Measurements from ENCODE around the gene CERK. TPM values are rescaled to one million over a fixed set of nuclear protein-coding genes. Genes with fewer than 3 reads are reported as not detected.

CERK gene
- total RNA-seq, 1 donor from 2014 or later, result 13.0 TPM

DNA sequence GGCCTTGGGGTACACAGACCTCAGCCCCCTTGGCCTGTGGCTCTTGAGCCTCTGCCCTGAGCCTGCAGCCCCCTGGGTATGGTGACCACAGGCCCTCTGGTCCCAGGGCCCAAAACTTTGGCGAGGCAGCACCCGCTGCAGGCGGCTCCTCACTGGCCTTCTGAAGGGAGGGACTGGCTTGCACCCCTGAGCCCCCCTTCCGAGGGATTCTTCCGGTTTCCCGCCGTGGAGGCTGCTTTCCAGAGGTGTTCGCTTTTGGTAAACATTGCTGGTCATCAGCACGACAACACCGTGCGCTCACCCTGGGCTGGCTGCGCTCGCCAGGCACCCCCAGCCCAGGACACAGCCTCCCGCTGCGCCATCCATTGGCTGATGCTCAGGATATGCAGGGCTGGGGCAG lies 75.8 kb downstream of the CERK start:
- DNase-seq (ENCODE audit: low spot score), result no peak

DNA sequence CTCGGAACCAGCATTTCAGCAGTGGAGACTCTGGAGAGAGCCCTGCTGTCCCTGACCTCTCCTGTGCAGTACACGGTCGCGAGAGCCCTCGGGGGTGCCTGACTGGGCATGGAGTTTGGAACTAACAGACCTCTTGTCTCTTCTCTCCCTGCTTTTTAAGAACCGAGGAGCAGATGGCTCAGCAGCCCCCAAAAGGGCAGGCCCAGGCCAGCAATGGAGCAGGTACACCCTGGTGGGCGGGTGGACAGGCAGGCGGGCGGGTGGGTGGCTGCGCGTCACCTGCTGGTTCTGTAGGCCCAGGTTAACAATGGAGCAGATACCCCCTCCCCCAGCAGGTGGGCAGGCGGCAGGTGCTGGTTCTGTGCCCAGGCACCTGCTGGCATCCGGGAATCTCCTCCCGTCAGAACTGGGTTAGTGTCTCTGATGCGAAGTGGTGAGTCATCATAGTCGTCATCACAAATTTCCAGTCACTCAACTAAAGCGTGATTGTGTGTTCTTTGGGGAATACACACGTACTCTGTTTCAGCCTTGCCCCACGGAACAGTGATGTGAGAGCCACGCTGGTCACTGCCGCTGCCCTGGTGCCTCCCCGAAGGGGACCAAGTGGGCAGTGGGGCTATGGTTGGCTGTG lies 76.7 kb downstream of the CERK start:
- no peak for DNase-seq (ENCODE audit: low spot score)

DNA sequence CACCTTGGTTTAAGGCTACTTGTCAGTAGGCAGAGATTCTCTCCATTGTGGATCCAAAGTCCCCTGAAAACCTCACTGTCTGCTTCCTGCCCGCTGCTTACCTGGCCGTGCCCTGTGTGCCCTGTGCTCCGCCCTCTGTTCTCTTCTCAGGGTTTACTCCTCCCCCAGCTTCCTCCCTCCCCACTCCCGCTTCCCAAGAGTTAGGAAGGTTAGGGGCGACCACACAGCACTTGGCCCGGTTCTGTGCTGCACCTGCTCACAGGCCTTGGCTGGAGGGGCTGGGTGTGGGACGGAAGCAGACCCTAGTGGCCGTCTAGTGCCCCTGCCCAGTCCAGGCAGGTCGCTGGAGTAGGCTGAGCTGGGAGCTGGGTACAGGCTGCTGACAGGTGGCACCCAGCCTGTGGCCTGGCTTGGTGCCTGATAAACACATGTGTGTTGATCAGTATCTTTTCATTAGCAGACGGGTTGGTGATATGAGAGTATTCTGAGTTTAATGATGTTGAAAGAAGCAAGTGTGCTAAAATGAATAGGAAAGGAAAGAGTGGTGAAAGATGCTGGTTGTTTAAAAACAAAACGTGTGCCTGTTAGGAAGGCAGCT lies 77.3 kb downstream of the CERK start:
- DNase-seq (ENCODE audit: low spot score), result no peak

DNA sequence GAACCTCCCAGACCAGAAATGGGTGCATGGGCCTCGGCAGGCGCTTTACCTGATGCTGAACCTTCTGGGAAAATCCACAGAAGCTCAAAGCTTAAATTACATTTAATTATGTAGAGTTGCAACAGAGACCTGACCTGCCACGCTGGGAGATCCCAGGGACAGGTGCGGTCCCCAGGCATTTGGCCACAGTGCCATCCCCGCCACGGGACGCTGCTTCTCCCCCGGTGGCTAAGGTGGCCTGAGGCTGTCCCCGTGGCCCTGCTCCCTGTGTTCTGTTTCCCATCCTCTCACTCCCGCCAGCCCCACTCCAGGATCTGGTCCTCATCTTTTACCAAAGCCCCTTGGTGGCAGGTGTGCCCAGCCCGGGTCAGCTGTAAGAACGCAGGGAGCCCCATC lies 78.3 kb downstream of the CERK start:
- no peak for DNase-seq (ENCODE audit: low spot score)

DNA sequence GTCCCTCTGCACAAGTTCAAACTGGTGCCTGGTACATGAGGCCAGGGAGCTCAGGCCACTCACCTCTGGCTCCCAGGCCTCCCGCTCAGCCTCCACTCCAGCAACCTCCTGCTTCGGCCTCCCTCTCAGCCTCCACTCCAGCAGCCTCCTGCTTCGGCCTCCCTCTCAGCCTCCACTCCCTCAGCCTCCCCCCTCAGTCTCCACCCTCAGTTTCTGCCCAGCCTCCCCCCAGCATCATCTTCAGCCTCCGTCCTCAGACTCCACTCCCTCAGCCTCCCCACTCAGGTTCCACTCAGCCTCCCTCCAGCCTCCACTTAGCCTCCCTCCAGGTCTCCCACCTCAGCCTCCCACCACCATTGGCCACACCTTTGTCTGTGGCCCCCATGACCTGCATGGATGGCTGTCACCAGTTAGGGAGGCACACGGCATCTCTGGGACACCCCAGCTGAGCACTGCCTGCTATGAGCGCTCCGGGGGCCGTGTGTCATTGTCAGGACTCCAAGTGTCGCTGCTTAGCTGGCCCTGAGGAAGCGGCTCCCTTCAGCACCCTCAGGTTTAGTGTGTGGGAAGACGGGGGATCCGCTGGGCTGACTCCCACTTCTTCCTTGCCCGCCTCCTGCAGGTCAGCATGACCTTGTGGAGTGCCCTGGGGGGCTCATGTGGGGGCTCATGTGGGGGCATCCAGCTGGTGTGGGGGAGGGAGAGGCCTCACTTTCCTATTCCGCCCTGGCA lies 78.8 kb downstream of the CERK start:
- DNase-seq (ENCODE audit: low spot score), result no peak

DNA sequence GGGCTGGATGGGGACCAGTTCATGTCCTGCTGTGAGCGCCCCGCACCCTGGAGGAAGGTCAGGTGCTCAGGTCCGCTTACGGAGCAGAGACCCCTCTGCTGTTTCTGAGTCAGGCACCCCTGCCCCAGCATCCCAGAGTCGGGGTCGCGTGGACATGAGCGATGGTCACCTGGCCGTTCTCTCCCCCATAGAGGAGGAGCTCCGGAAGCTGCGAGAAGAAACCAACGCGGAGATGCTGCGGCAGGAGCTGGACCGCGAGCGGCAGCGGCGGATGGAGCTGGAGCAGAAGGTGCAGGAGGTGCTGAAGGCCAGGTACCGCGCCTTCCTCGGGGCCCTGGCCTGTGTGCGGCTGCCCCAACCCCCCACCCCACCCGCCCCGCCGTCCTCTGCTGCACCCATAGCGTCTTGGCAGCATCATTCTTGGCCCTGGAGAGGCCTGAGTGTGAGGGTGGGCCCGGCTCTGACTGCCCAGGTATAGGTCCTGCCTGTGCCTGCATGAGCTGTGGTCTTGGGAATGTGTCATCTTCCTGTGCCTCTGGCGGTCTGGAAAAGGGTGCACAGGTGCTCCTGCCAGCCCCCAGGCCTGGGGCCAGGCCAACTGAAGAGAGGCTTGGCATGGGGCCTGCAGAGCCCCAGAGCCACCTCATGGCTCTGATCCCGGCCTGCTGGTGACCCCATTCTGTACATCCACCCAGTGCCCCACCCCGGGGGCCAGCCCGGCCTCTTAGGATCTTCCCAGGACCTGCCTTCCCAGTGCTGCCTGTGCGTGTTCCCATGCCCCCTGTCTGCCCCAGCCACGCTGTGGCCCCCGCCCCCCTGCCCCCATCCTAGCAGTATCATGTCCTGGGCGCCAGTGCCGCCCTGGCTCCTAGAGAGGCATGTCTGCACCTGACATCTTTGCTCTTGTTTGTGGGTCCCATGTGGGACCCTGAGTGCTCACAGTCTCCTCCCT lies 79.8 kb downstream of the CERK start:
- DNase-seq (ENCODE audit: low spot score), result no peak

DNA sequence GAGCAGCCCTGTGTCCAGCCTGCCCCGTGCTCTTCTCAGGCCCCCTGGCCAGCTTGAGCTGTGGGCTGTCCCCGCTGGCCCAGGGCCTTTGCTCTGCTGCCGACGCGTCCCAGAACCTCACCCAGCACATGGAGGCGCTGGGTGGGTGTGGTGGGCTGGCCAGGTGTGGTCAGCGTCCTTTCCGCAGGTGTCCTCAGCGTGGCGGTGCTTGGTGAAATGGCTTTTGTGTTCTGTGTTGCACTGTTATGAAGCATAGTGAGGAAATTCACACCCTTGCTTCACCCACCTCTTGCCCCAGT lies 80.4 kb downstream of the CERK start:
- DNase-seq (ENCODE audit: low spot score), result no peak

DNA sequence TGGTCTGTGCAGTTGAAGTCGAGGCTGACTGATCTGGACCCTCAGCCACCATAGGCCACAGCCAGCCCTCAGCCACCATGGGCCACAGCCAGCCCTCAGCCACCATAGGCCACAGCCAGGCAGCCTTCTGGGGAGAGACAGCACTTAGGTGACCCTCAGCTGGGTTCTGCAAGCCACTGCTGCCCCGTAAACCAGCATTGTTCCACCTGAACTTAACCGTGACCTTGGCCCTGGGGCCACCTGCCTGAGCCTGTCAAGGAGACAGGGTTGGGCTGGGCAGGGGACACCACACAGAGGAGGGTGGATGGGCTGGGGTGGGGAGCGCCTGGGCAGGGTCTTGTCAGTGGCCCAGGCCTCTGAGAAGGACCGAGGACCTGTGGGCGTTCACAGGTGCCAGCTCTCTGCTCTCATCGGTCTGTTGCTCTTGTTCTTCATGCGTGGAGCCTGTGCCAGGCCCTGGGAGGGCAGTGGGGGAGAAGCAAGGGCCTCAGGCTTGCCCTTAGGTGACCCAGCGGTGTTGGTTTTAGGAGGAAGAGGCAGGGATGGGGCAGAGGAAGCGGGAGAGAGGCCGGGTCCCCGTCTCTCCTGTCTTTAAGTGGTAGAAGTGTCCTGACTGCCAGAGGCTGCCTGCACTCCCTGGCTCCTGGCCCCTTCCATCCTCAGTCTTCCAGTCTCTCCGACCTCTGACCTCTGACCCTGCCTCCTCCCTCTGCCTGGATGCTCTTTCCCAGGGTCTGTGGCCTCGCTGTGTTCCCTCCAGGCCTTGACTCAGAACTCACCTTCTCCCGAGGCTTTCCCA lies 81.0 kb downstream of the CERK start:
- no peak for DNase-seq (ENCODE audit: low spot score)

DNA sequence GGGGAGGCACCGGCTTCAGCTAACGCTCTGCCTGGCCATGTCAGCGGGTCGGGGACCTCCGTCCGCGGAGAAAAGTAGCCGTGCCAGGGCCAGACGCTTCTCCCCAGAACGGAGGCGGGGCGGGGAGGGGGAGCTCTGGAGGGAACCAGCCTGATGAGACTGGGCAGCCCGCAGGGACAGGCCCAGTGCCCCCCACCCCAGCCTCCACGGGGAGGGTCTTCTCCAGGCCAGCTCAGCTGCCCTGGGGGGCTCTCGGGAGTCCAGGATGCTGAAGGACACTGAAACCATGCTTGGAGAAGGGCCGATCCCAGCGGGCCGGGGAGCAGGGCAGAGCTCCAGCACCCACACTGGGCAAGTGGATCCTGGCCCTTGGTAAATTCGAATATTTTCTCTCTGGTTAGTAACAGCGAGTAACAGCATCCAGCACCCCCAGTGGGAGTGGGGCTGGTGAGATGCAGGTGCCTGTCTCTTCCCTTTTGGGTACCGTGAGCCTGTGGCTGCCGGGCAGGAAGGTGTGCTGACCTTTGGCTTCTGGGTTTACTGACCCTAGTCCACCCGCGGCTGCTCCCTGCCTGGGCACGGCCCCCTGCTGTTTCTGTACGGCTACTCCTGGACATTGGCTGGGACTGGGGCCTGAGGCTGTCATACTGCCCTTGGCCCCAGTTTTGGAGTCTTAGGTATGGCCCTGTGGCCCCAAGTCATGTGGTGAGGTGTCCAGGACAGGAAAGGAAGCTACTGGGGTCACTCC lies 82.0 kb downstream of the CERK start:
- no peak for DNase-seq (ENCODE audit: low spot score)

DNA sequence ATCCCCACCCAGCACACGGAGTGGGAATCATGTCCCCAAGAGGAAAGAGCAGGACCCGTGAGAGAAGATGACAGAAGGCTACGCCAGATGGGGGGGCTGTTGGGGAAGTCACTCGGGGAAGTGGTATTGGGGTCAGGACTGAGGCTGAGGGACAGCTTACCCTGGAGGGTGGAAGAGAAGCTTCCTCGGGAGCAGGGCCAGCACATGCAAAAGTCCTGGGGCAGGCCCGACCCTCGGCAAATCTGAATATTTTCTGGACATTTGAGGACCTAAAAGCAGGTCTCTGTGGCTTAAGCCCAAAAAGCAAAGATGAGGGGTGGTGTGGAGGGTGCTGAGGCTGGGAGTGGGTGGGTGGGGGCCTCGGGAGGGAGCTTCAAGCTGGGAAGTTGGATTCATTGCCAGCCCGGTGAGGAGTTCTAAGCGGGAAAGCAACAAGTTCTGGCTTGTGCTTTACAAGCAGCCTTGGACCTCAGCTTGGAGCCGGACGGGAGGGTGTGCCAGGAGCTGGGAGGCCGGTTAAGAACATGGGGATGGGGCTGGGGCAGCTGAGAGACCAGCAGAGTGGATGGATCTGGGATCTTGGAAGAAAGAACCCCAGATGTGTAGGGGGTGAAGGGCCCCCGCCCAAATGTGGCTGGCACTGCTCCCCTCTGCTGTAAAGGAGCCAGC lies 83.0 kb downstream of the CERK start:
- no peak for DNase-seq (ENCODE audit: low spot score)

DNA sequence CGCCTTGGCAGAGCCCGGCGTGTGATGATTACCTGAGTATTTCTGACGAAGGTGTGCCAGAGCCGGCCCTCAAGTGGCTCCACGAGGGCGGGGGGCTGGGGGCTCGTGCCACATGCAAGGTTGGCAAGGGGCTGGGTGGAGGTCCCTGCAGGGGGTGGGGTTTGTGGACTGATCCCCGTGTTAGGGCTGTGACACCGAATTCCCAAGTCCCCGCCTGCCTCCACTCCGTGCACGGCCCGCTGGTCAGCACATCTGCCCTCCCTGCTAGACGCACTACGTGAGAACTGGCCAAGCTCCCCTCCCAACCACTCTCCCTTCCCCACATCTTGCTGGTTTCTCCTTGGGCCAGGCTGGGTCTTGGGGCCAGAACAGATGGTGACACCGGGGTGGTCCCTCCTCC lies 83.6 kb downstream of the CERK start:
- no peak for DNase-seq (ENCODE audit: low spot score)

DNA sequence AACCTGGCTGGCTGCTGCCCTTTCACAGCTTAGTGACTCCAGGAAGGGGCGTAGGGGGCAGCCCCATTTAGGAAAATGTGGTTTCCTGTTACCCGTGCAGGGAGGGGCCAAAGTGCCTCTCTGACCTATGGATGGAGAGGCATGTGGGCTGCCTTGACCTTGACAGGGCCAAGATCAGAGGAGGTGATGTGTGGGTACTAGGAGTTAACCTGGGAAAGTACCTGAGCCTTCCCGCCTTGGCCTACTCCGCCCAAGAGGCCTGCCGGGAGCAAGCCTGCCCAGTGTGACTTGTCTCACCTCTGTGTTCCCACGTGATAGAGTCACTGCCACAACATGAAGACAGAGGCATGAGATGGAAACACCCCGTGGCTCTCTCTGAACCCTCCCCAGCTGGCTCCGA lies 84.5 kb downstream of the CERK start:
- DNase-seq (ENCODE audit: low spot score), result no peak

DNA sequence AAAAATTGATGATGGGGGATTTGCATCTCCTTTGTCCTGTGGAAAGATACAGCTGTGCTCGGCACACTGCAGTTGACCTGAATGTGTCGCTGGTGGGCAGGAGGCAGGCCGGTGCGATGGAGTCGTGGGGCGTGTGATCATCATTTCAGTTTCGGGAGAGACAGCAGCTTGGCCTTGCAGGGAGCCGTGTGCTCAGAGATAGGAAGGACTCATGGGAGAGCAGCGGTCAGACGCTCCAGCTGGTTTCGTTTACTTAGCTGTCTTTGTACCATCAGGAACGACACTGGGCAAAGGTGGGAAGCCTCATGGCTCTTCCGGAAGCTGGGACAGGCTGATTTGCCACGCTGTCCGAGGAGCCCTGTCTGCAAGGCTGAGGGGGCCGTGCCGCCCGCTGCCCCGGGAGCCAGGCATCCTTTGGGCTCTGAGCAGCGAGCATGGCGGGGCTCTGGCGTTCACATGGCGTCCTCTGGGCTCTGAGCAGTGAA lies 85.2 kb downstream of the CERK start:
- DNase-seq (ENCODE audit: low spot score), result no peak

DNA sequence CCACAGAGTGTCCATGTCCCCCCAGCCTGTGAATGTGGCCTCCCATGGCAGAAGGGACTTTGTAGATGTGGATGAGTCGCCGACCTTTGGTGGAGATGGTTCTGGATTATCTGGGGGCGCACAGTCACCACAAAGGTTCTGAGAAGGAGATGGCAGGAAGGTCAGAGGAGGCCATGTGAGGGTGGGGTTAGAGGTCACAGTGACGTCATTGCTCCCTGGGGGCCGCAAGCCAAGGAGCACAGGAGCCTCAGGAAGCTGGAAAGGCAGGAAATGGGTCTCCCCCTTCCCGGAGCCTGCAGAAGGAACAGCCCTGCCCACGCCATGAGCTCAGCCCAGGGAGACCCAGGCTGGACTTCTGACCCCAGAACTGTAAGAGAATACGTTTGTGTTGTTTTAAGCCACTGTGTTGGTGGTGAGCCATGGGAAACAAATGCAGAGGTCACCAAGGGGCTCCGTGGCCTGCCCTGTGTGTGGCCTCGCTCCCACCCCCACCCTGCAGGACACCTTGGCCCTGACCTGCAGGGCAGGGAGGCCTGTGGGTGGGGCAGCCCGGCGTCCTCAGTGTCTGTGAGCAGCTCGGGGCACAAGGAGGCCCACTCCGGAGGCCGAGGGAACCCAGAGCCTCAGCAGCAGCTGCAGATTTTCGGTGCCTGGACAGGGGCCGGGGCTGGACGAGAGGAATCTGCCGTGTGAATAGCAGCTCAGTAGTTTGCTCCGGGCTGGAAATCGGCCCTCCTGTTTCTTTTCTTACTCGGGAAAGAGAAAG lies 85.8 kb downstream of the CERK start:
- DNase-seq (ENCODE audit: low spot score), result no peak

DNA sequence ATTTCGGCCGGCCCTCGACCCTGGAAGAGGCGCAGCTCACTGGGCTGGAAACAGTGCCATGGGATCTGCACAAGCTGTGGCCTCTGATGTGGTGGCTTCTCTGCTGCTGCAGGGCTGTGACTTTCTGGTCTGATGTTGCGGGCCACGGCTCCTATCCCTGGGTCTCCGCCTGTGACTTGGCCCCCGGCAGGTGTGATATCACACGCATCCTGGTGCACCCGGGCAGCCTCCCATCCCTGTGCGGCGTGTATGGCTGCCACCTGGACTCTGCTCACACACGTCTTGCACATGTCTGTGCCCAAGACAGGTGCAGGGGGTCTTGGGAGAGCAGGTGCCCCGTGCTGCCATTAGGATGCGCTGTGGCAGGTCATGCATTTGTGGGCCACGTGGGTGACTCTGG lies 86.7 kb downstream of the CERK start:
- no peak for DNase-seq (ENCODE audit: low spot score)

DNA sequence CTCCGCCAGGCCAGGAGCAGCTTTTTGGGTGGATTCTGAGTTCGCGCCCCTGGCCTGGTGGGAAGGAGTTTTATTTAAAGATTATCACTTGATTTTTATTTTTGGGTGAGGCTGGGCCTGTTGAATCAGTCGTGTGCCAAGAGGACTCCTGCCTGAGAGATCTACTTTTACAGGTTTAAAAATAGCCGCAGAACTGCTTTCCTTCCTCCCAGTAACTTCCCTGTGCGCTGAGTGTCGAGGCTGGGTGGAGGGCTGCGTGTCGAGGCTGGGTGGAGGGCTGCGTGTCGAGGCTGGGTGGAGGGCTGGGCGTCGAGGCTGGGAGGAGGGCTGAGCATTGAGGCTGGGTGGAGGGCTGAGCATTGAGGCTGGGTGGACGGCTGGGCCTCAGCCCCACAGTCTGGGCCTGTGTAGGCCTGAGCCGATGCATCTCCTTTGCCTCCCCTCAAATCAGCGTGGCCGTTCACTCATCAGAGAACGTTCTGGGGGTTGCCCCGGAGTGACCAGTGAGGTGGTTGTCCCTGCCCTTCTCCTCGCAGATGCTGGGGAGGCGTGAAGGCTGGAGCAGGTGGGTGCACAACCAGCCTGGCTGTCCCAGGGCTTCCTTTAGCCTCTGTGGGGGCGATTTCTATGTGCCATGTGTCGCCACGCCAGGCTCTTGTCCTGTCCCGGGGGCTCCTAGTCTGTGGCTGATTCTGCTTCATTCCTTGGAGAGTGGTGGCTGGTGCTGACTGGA lies 87.8 kb downstream of the CERK start:
- no peak for DNase-seq (ENCODE audit: low spot score)

DNA sequence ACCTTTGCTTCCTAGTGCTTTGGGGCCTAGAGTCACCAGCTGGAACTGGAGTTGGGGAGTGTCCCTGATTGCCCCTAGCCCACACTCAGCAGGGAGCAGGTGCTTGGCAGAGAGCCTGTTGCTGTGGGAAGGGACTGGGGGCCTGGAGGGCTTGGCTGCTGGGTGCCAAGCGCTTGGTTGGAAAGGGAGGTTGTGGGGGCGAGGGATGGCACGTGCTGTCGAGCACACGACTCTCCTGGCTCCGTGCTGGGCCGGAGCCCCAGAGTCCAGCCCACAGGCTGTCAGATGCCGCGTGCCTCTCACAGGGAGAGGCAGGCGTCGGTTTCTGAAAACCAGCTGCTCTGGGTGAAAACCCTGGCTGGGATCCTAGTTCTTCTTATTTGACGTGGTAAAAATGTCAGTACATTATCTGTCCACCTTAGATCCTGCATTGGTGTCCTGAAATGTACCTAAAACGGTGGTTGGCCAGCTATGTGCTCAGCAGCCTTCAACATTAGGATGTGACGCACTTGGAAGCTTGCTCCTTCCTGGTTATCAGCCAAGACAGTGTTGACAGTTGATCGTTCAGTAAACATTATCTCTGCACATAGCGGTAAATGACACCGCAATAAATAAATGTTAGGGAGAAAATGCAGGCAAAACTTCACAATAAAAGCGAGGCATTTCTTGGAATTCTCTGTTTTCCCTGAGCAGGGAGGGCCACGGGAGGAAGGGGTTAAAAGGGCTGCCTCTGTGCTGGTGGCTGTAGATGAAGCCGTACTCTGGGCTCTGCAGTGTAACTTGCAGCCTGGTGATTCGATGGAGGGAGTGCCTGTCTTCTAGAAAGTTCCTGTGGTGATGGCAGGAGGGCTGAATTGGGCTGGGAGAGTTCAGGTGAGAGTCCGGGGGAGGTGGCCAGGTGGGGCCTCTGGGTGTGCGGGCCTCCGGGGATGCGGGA lies 88.6 kb downstream of the CERK start:
- DNase-seq (ENCODE audit: low spot score), result no peak

Data from ureter (tissue), 1 donor.